Amniotic epithelial cell (primary cell): ENCODE data around the gene CSNK1E.
"Not testable (repeated sequence)": the region's sequence is repeated elsewhere in the genome, so short reads cannot be mapped to it uniquely, and the experiment has no call there.

Source experiments
- DNase-seq: peaks from one replicate; pipeline ENCODE4 v3.0.0-alpha.2; 2010; ENCODE audit warnings: low read depth

Gene CSNK1E

GRCh38 chr22:38317122-38317994, at the start of gene CSNK1E:
CSNK1E (minus strand) TSS chr22:38317433; CDS start chr22:38314157, 3,276 bp downstream.
- DNase-seq = no peak

- not testable (repeated sequence) for DNase-seq
Measured at GRCh38 chr22:38365829-38366228, 48.6 kb upstream of the CSNK1E start.

GRCh38 chr22:38365174-38365573, 47.9 kb upstream of the CSNK1E start:
- DNase-seq = peak; percentile 27

GRCh38 chr22:38360560-38360959, 43.3 kb upstream of the CSNK1E start:
- DNase-seq = not testable (repeated sequence)

GRCh38 chr22:38359817-38360216, 42.6 kb upstream of the CSNK1E start:
- not testable (repeated sequence) for DNase-seq

- DNase-seq = not testable (repeated sequence)
Measured at GRCh38 chr22:38357971-38358370, 40.7 kb upstream of the CSNK1E start.

- DNase-seq = no peak
Measured at GRCh38 chr22:38355275-38355674, 38.0 kb upstream of the CSNK1E start.

- DNase-seq = no peak
Measured at GRCh38 chr22:38353701-38354100, 36.5 kb upstream of the CSNK1E start.

- peak; percentile 28 for DNase-seq
Measured at GRCh38 chr22:38353142-38353629, 36.0 kb upstream of the CSNK1E start.

- DNase-seq = no peak
Measured at GRCh38 chr22:38352436-38352835, 35.2 kb upstream of the CSNK1E start.

GRCh38 chr22:38350444-38351359, 33.5 kb upstream of the CSNK1E start:
- DNase-seq = no peak

GRCh38 chr22:38348751-38349496, 31.7 kb upstream of the CSNK1E start:
- no peak for DNase-seq

GRCh38 chr22:38347944-38348750, 30.9 kb upstream of the CSNK1E start:
- no peak for DNase-seq

GRCh38 chr22:38347181-38347943, 30.1 kb upstream of the CSNK1E start:
- DNase-seq = no peak

GRCh38 chr22:38346506-38346905, 29.3 kb upstream of the CSNK1E start:
- no peak for DNase-seq

GRCh38 chr22:38345782-38346181, 28.5 kb upstream of the CSNK1E start:
- DNase-seq = no peak

- not testable (repeated sequence) for DNase-seq
Measured at GRCh38 chr22:38339893-38340292, 22.7 kb upstream of the CSNK1E start.

- peak; percentile 33 for DNase-seq
Measured at GRCh38 chr22:38338772-38339379, 21.6 kb upstream of the CSNK1E start.

GRCh38 chr22:38336699-38337098, 19.5 kb upstream of the CSNK1E start:
- DNase-seq = no peak

GRCh38 chr22:38335077-38335476, 17.8 kb upstream of the CSNK1E start:
- peak; percentile 62 for DNase-seq
